NCI-H524 (cell line): ENCODE data around the gene AIFM3.

Source experiments
- DNase-seq, 2 experiments: peaks; one replicate each; lab custom pipeline; 2025; lab: John Stamatoyannopoulos, UW

The AIFM3 gene

DNA sequence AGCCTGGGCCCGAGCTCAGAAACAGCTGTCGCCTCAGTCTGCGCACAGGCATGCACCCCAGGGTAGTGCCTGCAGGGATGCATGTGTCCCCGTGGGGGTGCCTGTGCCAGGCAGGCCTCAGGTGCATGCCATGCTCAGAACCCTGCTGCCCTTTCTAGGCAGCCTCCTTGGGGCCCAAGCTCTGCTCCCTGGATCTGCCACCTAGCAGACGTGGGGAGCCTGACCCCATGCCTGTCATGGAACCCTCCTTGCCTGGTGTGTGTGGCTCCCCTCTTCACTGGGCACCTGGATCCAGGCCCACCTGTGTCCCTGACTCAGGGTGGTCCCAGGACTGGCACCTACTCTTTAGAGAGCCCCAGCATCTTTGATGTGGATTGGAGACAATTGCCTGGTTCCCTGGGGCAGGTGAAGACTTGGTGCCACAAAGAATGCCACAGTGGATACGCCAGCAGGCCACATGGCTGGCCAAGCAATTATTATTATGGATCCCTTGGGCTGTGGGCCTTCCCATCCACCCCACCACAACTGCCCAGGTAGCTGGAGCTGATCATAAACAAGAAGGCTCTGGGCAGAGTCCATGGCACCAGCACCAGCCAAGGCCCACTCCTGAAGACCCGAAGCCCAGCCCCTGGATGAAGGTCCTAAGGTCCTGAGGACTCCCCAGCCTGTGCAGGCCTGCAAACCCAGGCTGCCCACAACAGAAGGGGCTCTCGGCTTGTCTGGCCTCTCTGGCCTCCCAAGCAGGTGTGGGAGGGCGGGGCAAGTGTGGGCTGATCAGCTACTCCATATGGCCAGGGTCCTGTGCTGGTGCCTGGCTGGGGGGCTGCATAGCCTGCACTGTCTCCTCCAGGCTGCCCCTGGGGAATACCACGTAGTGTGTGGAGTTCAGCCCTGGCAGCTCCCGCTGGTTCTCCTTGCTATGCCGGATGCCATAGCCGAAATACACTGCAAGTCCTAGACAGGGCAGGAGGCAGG lies 61.5 kb downstream of the AIFM3 start:
- peak; percentile 89 to 97 for DNase-seq

DNA sequence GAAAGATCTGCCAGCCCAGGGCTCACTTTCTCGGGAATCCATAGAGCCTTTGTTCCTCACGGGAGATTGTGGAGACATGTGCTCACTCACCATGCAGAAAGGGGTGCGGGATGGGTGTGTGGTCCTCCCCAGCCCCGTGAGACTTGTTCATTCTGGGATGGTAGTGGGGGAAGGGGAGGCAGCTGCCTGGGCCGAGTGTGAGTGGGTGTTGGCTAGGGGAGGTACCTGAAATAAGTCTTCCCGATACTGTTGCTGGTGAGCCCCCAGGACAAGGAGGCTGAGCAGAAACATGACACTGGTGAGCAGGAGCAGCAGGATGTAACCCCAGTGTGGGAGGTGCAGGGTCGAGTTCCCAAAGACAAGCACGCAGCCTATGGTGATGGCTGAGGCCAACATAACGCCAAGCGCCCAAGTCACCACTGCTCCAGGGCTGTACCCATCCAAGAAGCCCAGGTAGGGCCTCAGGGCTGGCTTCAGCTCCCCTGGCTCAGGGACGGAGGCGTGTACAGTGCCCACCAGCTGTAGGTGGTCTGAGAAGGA lies 62.5 kb downstream of the AIFM3 start:
- DNase-seq, result peak in 1 of 2 experiments; percentile 52

DNA sequence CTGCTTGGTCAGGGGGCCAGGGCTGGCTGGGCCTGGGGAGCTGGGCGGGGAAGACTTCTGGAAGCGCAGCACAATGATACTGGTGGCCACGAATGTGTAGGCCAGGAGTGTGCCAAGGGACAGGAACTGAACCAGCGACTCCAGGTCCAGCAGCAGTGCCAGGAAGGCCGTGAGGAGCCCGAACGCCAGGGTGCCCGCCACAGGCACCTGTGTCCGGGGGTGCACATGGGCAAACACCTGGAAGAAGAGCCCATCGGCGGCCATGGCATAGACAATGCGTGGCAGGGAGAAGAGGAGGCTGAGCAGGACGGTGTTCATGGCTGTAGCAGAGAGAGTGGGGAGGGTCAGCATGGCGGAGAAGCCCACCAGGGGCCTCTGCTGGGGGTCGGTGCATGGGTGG lies 63.0 kb downstream of the AIFM3 start:
- no peak for DNase-seq
